ENCODE measurements around the gene CSNK2A1. TPM values are rescaled to one million over a fixed set of nuclear protein-coding genes. Genes with fewer than 3 reads are reported as not detected.
"Not testable (repeated sequence)": the region's sequence is repeated elsewhere in the genome, so short reads cannot be mapped to it uniquely, and the experiment has no call there.

Gene CSNK2A1
- total and polyA plus RNA-seq, 2 donors (not counting 3 experiments of a cell fraction or from before 2014, with no cell fraction given) = 68.4 to 142 TPM

DNA sequence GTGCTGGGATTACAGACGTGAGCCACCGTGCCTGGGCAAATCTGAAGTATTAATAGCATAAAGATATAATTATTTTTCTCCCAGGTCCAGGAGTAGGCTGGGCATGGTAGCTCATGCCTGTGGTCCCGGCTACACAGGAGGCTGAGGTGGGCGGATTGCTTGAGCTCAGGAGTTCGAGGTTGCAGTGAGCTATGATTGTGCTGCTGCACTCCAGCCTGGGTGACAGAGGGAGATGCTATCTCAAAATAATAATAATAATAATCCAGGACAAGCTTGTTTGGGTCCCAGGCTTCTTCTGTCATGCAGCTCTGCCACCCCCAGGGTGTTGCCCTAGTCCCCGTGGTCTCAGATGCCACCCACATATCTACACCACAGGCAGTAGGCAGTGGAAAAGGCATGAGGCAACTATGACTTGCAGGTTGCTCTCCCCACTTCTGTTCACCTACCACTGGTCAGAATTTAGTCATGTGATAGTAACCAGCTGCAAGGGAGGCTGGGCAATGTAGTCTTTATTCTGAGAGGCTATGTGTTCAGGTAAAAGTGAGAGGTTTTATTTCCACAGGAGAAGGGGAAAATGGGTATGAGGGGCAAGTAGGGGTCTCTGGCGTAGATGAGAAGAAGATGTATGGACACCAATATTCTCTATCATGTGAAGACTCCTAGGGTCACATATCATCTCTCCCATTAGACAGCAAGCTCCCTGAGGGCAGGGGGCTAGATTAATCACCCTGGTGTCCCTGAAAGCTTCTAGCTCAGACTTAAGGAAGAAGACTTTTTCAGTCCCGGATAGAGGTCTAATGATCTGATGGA, 40.8 kb upstream of the CSNK2A1 start:
- no peak overlapping the region for H3K4me2 ChIP-seq (ENCODE audit: insufficient read depth, low read length)
- no peaks in the 10 kb centered on the region for H3K9me3 ChIP-seq (replicated peaks; ENCODE audit: control insufficient read depth, insufficient read depth, low read length)
- no peak overlapping the region for H3K4me3 ChIP-seq (replicated peaks in 1 of 3; ENCODE audit: insufficient read depth in 1 of 3, low read depth in 1 of 3, low read length in 3 of 3)
- POLR2A ChIA-PET = no interaction called here
- no peaks in the 10 kb centered on the region for H3K79me2 ChIP-seq (ENCODE audit: control insufficient read depth, insufficient read depth, low read length)
- H3K9me1 ChIP-seq (replicated peaks; ENCODE audit: control insufficient read depth, extremely low read depth, insufficient read depth, low read length) = no peaks in the 10 kb centered on the region
- dilution Hi-C loops (cut with MboI; ENCODE audit: extremely low pct_ligation_motif_present, low sequenced_read_pairs) = no loop called here
- FAIRE-seq (no peak), DNase-seq (ENCODE audit: low read depth, low spot score) (no peak)
- no peaks in the 10 kb centered on the region for H3K4me1 ChIP-seq (ENCODE audit: control insufficient read depth, extremely low read depth, insufficient read depth, low read length)
- peaks cover 2 to 8% of the 10 kb centered on the region in 2 experiments for H3K27me3 ChIP-seq (ENCODE audit: control insufficient read depth in 2 of 2, insufficient read depth in 2 of 2, low read length in 2 of 2)
- no peaks in the 10 kb centered on the region for H3K36me3 ChIP-seq (ENCODE audit: control insufficient read depth in 2 of 2, extremely low read depth in 1 of 2, insufficient read depth in 2 of 2, low read length in 2 of 2)
- TF ChIP-seq, protein P1, sequence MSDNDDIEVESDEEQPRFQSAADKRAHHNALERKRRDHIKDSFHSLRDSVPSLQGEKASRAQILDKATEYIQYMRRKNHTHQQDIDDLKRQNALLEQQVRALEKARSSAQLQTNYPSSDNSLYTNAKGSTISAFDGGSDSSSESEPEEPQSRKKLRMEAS (IDR thresholded peaks at IDR 0.05; ENCODE audit: insufficient read depth, insufficient read length) = no peak
- H2AFZ ChIP-seq (ENCODE audit: low read depth, low read length) = no peak overlapping the region
- H4K20me1 ChIP-seq (replicated peaks; ENCODE audit: control insufficient read depth, extremely low read depth, insufficient read depth, low read length) = no peaks in the 10 kb centered on the region
- no TSS peak for BruUV-seq (replicated peaks)
- CTCF ChIA-PET = interaction anchor here (2.0 to 2.6 kb wide), 2 partner anchors 10 to 61 kb away, joined by 6 to 10 read pairs; no protein-coding TSS in a partner anchor
- no peak overlapping the region for H3K27ac ChIP-seq (ENCODE audit: insufficient read depth, low read depth, low read length)
- intact Hi-C loops (cut with micrococcal nuclease) = no loop called here
- H3K9ac ChIP-seq (replicated peaks; ENCODE audit: extremely low read depth, insufficient read depth, low read length) = no peak overlapping the region

DNA sequence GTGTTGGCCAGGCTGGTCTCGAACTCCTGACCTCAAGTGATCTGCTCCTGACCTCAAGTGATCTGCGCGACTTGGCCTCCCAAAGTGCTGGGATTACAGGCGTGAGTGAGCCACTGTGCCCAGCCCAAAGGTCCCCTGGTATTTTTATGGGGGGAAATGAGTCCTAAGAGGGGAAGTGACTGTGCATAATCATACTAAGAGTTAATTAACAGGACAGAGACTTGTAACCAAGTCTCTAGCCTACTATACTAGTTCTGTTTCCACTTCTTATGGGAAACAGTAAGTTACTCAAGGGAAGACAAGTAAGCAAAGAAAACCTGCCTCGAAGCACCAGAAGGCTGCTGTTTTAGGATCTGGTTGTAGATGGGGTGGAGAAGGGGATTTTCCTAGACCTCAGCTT, 38.6 kb upstream of the CSNK2A1 start:
- no peak overlapping the region for H3K4me3 ChIP-seq (replicated peaks in 1 of 3; ENCODE audit: insufficient read depth in 1 of 3, low read depth in 1 of 3, low read length in 3 of 3)
- BruUV-seq (replicated peaks) = no TSS peak
- no peak overlapping the region for H3K27ac ChIP-seq (ENCODE audit: insufficient read depth, low read depth, low read length)
- POLR2A ChIA-PET = no interaction called here
- TF ChIP-seq, protein P2, sequence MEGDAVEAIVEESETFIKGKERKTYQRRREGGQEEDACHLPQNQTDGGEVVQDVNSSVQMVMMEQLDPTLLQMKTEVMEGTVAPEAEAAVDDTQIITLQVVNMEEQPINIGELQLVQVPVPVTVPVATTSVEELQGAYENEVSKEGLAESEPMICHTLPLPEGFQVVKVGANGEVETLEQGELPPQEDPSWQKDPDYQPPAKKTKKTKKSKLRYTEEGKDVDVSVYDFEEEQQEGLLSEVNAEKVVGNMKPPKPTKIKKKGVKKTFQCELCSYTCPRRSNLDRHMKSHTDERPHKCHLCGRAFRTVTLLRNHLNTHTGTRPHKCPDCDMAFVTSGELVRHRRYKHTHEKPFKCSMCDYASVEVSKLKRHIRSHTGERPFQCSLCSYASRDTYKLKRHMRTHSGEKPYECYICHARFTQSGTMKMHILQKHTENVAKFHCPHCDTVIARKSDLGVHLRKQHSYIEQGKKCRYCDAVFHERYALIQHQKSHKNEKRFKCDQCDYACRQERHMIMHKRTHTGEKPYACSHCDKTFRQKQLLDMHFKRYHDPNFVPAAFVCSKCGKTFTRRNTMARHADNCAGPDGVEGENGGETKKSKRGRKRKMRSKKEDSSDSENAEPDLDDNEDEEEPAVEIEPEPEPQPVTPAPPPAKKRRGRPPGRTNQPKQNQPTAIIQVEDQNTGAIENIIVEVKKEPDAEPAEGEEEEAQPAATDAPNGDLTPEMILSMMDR (IDR thresholded peaks at IDR 0.05; ENCODE audit: extremely low read depth in 1 of 2, insufficient read depth in 1 of 2, low read depth in 1 of 2, low read length in 2 of 2) = no peak
- no peak for TF ChIP-seq POLR2A (IDR thresholded peaks at IDR 0.05; ENCODE audit: low read depth, low read length)
- no peak for TF ChIP-seq EZH2 (IDR thresholded peaks at IDR 0.05; ENCODE audit: borderline replicate concordance, low read depth, low read length, severe bottlenecking)
- H3K9me1 ChIP-seq (replicated peaks; ENCODE audit: control insufficient read depth, extremely low read depth, insufficient read depth, low read length) = no peaks in the 10 kb centered on the region
- DNase-seq (ENCODE audit: low read depth, low spot score) = no peak
- H2AFZ ChIP-seq (ENCODE audit: low read depth, low read length) = peak overlapping the region; percentile 7
- intact Hi-C loops (cut with micrococcal nuclease) = no loop called here
- dilution Hi-C loops (cut with MboI; ENCODE audit: extremely low pct_ligation_motif_present, low sequenced_read_pairs) = no loop called here
- H3K4me1 ChIP-seq (ENCODE audit: control insufficient read depth, extremely low read depth, insufficient read depth, low read length) = peaks cover 9% of the 10 kb centered on the region
- H3K9ac ChIP-seq (replicated peaks; ENCODE audit: extremely low read depth, insufficient read depth, low read length) = no peak overlapping the region
- FAIRE-seq = no peak
- H3K9me3 ChIP-seq (replicated peaks; ENCODE audit: control insufficient read depth, insufficient read depth, low read length) = no peaks in the 10 kb centered on the region
- no peaks in the 10 kb centered on the region for H4K20me1 ChIP-seq (replicated peaks; ENCODE audit: control insufficient read depth, extremely low read depth, insufficient read depth, low read length)
- CTCF ChIA-PET = no interaction called here
- H3K27me3 ChIP-seq (ENCODE audit: control insufficient read depth in 2 of 2, insufficient read depth in 2 of 2, low read length in 2 of 2) = peaks cover 2 to 8% of the 10 kb centered on the region in 2 experiments
- H3K4me2 ChIP-seq (ENCODE audit: insufficient read depth, low read length) = no peak overlapping the region
- H3K36me3 ChIP-seq (ENCODE audit: control insufficient read depth in 2 of 2, extremely low read depth in 1 of 2, insufficient read depth in 2 of 2, low read length in 2 of 2) = no peaks in the 10 kb centered on the region
- no peaks in the 10 kb centered on the region for H3K79me2 ChIP-seq (ENCODE audit: control insufficient read depth, insufficient read depth, low read length)

DNA sequence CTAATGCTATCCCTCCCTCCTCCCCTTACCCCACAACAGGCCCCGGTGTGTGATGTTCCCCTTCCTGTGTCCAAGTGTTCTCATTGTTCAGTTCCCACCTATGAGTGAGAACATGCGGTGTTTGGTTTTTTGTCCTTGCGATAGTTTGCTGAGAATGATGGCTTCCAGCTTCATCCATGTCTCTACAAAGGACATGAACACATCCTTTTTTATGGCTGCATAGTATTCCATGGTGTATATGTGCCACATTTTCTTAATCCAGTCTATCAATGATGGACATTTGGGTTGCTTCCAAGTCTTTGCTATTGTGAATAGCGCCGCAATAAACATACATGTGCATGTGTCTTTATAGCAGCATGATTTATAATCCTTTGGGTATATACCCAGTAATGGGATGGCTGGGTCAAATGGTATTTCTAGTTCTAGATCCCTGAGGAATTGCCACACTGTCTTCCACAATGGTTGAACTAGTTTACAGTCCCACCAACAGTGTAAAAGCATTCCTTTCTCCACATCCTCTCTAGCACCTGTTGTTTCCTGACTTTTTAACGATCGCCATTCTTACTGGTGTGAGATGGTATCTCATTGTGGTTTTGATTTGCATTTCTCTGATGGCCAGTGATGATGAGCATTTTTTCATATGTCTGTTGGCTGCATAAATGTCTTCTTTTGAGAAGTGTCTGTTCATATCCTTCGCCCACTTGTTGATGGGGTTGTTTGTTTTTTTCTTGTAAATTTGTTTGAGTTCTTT, 35.5 kb upstream of the CSNK2A1 start:
- H3K9me3 ChIP-seq (replicated peaks; ENCODE audit: control insufficient read depth, insufficient read depth, low read length); BruUV-seq (replicated peaks); H3K9me1 ChIP-seq (replicated peaks; ENCODE audit: control insufficient read depth, extremely low read depth, insufficient read depth, low read length); H3K79me2 ChIP-seq (ENCODE audit: control insufficient read depth, insufficient read depth, low read length); POLR2A ChIA-PET; H3K4me2 ChIP-seq (ENCODE audit: insufficient read depth, low read length); H3K9ac ChIP-seq (replicated peaks; ENCODE audit: extremely low read depth, insufficient read depth, low read length); dilution Hi-C loops (cut with MboI; ENCODE audit: extremely low pct_ligation_motif_present, low sequenced_read_pairs); H3K36me3 ChIP-seq (ENCODE audit: control insufficient read depth in 2 of 2, extremely low read depth in 1 of 2, insufficient read depth in 2 of 2, low read length in 2 of 2); H2AFZ ChIP-seq (ENCODE audit: low read depth, low read length); H4K20me1 ChIP-seq (replicated peaks; ENCODE audit: control insufficient read depth, extremely low read depth, insufficient read depth, low read length); DNase-seq (ENCODE audit: low read depth, low spot score); H3K27me3 ChIP-seq (ENCODE audit: control insufficient read depth in 2 of 2, insufficient read depth in 2 of 2, low read length in 2 of 2); intact Hi-C loops (cut with micrococcal nuclease); FAIRE-seq; H3K27ac ChIP-seq (ENCODE audit: insufficient read depth, low read depth, low read length); H3K4me3 ChIP-seq (replicated peaks in 1 of 3; ENCODE audit: insufficient read depth in 1 of 3, low read depth in 1 of 3, low read length in 3 of 3): not testable (repeated sequence)
- peaks cover 40% of the 10 kb centered on the region for H3K4me1 ChIP-seq (ENCODE audit: control insufficient read depth, extremely low read depth, insufficient read depth, low read length)
- CTCF ChIA-PET = interaction anchor here (4.8 kb wide), 1 partner anchor 16 kb away, joined by 35 read pairs; no protein-coding TSS in a partner anchor

All from endothelial cell of umbilical vein (primary cell).